Osteoblast (primary cell): ENCODE data around the gene MTCP1. TPM values are rescaled to one million over a fixed set of nuclear protein-coding genes. Genes with fewer than 3 reads are reported as not detected.

Experiments used
- DNase-seq: peaks from one replicate; pipeline ENCODE4 v3.0.0; 2011; ENCODE audit warnings: low spot score, mixed read lengths; ENCODE audit not compliant: insufficient read length; ENCODE audit errors: missing footprints
- H2AFZ ChIP-seq: 2 replicates; pipeline ENCODE4 v1.6.0; 2011; ENCODE audit warnings: mild to moderate bottlenecking, low read length
- H3K27ac ChIP-seq: 2 replicates; pipeline ENCODE4 v1.5.1; 2011; ENCODE audit warnings: mild to moderate bottlenecking, low read depth, low read length, moderate library complexity
- H3K27me3 ChIP-seq: 2 replicates; pipeline ENCODE4 v1.6.0; 2012; ENCODE audit warnings: mild to moderate bottlenecking, control low read depth, inconsistent platforms, low read length, moderate library complexity; ENCODE audit not compliant: insufficient read depth
- H3K36me3 ChIP-seq: 2 replicates; pipeline ENCODE4 v1.5.1; 2011; ENCODE audit warnings: mild to moderate bottlenecking, low read length, control low read depth, moderate library complexity; ENCODE audit not compliant: insufficient read depth
- H3K4me1 ChIP-seq: 2 replicates; pipeline ENCODE4 v1.5.1; 2011; ENCODE audit warnings: mild to moderate bottlenecking, low read length, control low read depth, moderate library complexity; ENCODE audit not compliant: insufficient read depth
- H3K4me2 ChIP-seq: 2 replicates; pipeline ENCODE4 v1.6.0; 2011; ENCODE audit warnings: mild to moderate bottlenecking, low read length; ENCODE audit not compliant: insufficient read depth
- H3K4me3 ChIP-seq: fragments of 200-600 bp; sonication (generic); 3 replicates; pipeline ENCODE4 v1.5.1; 2012; ENCODE audit warnings: mild to moderate bottlenecking, low read length, inconsistent platforms; ENCODE audit not compliant: insufficient read depth
- H3K79me2 ChIP-seq: 2 replicates; pipeline ENCODE4 v1.6.0; 2012; ENCODE audit warnings: mild to moderate bottlenecking, low read length, control low read depth, inconsistent platforms; ENCODE audit not compliant: insufficient read depth
- H3K9me3 ChIP-seq: 2 replicates; pipeline ENCODE4 v1.5.1; 2011; ENCODE audit warnings: low read depth, low read length, control low read depth
- H4K20me1 ChIP-seq: 2 replicates; pipeline ENCODE4 v1.6.0; 2012; ENCODE audit warnings: mild to moderate bottlenecking, low read length, control low read depth; ENCODE audit not compliant: insufficient read depth
- CTCF ChIP-seq: IDR thresholded peaks from 2 replicates; pipeline ENCODE4 v1.5.1; 2011; ENCODE audit warnings: mild to moderate bottlenecking, low read depth, low read length, moderate library complexity; ENCODE audit errors: extremely low read depth
- total RNA-seq: library from RNA; depleted of rRNA; stranded (reverse); fragments of >200 nt; gene quantifications from 2 replicates; pipeline ENCODE4 v1.2.3, GENCODE V29; 2012

Gene MTCP1
- total RNA-seq, result 3.3 and 6.2 TPM in 2 replicates

GRCh38 chrX:155070975-155071693 lies at the start of gene MTCP1, which contains the start of the genes BRCC3 and CMC4:
Gene MTCP1, minus strand, starts transcription at chrX:155071136. Its CDS starts 5,126 bp downstream, at chrX:155066010.
Gene BRCC3, plus strand, starts transcription at chrX:155071508. Its CDS starts 20 bp downstream, at chrX:155071528.
Gene CMC4, minus strand, starts transcription at chrX:155071136. Its CDS starts 7,113 bp downstream, at chrX:155064023.
- Histone ChIP-seq H3K4me2 (peak within 1 kb of the TSS; percentile 87), H3K27ac (peak within 1 kb of the TSS; percentile 73), H3K4me3 (peak within 1 kb of the TSS; percentile 81), H3K36me3 (peaks cover 9% of the 10 kb centered on the region), H3K27me3 (no peaks in the 10 kb centered on the region), H3K4me1 (peaks cover 17% of the 10 kb centered on the region), H3K79me2 (peaks cover 38% of the 10 kb centered on the region), H3K9me3 (no peaks in the 10 kb centered on the region), H4K20me1 (no peaks in the 10 kb centered on the region), H2AFZ (peak within 1 kb of the TSS; percentile 90)
- no peak for TF ChIP-seq CTCF
- peak; percentile 93 for DNase-seq

- peaks cover 6% of the 10 kb centered on the region for H3K36me3 ChIP-seq
- H4K20me1 ChIP-seq, result no peaks in the 10 kb centered on the region
- H3K79me2 ChIP-seq, result no peaks in the 10 kb centered on the region
- H3K4me1 ChIP-seq, result no peaks in the 10 kb centered on the region
- no peaks in the 10 kb centered on the region for H3K27me3 ChIP-seq
- H3K9me3 ChIP-seq, result no peaks in the 10 kb centered on the region
- no peak overlapping the region for H2AFZ ChIP-seq
- no peak overlapping the region for H3K4me3 ChIP-seq
- no peak for TF ChIP-seq CTCF
- H3K27ac ChIP-seq, result no peak overlapping the region
- H3K4me2 ChIP-seq, result no peak overlapping the region
- no peak for DNase-seq
Measured at GRCh38 chrX:155115174-155115819, 44.4 kb upstream of the MTCP1 start.

GRCh38 chrX:155113097-155113496 lies 42.2 kb upstream of the MTCP1 start:
- DNase-seq, result no peak
- Histone ChIP-seq H3K79me2 (no peaks in the 10 kb centered on the region), H4K20me1 (no peaks in the 10 kb centered on the region), H3K27me3 (no peaks in the 10 kb centered on the region), H3K9me3 (no peaks in the 10 kb centered on the region), H3K4me3 (no peak overlapping the region), H3K27ac (no peak overlapping the region), H3K36me3 (no peaks in the 10 kb centered on the region), H2AFZ (no peak overlapping the region), H3K4me1 (no peaks in the 10 kb centered on the region), H3K4me2 (no peak overlapping the region)
- TF ChIP-seq CTCF, result no peak

- no peak overlapping the region for H3K4me3 ChIP-seq
- H3K27ac ChIP-seq, result no peak overlapping the region
- TF ChIP-seq CTCF, result no peak
- H3K4me1 ChIP-seq, result no peaks in the 10 kb centered on the region
- H3K36me3 ChIP-seq, result no peaks in the 10 kb centered on the region
- no peaks in the 10 kb centered on the region for H3K79me2 ChIP-seq
- no peaks in the 10 kb centered on the region for H3K9me3 ChIP-seq
- H3K27me3 ChIP-seq, result no peaks in the 10 kb centered on the region
- no peak for DNase-seq
- H4K20me1 ChIP-seq, result no peaks in the 10 kb centered on the region
- no peak overlapping the region for H3K4me2 ChIP-seq
- H2AFZ ChIP-seq, result no peak overlapping the region
Measured at GRCh38 chrX:155112171-155112570, 41.2 kb upstream of the MTCP1 start.
